GM11168 (cell line): ENCODE results near the gene COG8.

Experiments
- in situ Hi-C: fragments of 300-500 bp; cut with MboI; formaldehyde crosslinking; loops from one replicate; pipeline ENCODE4 v1.12.0; 2022; ENCODE audit warnings: low sequenced_read_pairs; ENCODE audit not compliant: unreplicated experiment

COG8 gene

DNA sequence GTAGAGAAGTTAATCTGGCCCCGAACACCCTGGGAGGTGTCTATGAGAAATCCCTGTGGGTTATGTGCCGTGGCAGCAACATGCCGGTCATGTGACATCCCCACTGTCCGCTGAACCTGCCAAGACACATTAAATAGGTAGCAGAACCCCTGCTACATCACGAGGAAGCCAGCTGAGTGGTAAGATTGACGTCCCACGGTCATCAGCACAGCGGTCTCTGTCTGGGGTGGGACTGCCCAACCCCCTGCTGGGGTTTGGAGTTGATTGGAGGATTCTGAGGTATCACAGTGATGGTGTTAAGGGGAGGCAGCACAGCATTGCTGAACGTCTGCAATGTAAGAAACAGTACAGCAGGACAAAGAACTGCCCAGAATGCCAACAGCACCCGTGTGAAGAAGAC lies 10.2 kb upstream of the COG8 start:
- in situ Hi-C loops, result no loop called here

DNA sequence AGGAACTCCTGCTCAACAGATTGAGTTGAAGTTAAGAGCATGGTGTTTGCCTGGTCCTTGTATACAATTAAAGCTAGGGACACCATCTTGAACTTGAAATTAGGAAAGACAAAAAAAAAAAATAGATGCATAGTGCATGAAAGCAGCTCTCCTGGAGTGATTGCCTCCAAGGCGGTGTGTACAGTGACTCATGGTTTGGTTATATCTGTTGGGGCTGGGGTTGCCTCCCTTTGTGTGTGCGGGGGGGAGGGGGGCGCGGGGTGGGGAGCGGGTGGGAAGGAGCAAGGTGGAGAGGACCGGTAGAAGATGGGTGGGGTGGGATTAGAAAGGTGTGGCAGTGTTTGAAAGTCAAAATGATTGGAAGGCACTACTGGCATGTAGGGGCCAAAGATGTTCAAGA lies 8.9 kb upstream of the COG8 start:
- in situ Hi-C loops, result no loop called here

DNA sequence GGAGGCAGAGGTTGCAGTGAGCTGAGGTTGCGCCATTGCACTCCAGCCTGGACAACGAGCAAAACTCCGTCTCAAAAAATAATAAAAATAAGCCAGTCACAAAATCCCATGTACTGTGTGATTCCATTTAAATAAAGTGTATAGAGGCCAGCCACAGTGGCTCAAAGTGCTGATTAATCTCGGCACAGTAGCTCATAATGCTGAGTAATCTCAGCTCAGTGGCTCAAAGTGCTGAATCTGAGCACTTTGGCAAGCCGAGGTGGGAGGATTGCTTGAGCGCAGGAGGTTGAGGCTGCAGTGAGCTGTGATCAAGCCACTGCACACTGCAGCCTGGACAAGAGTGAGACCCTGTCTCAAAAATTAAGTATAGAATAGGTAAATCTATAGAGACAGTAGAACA lies 7.3 kb upstream of the COG8 start:
- in situ Hi-C loops, result no loop called here

DNA sequence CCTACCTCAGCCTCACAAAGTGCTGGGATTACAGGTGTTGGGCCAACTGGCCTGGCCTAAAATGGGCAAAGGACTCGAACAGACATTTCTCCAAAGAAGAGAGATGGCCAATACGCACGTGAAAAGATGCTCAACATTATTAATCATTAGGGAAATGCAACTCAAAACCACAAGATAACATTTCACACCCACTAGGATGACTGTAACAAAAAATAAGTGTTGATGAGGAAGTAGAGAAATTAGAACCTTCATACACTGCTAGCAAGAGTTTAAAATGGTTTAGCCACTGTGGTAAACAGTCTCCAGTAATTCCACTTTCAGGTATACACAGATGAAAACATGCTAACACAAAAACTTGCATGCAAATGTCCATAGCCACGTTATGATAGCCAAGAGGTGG lies 6.6 kb upstream of the COG8 start:
- in situ Hi-C loops, result no loop called here

DNA sequence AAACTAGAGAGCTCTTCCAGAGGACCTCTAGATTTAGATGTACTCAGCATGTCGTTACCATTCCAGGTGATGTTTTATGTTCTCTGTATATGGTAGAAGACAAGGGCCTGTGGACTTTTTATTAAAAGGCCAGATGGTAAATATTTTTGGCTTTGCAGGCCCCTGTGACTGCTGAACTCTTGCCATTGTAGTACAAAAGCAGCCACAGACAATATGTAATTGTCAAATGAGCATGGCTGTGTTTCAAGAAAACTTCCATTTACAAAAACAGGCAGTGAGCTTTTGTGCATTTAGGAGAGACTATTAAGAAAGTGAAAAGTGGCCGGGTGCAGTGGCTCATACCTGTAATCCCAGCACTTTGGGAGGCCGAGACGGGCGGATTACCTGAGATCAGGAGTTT lies 4.8 kb upstream of the COG8 start:
- in situ Hi-C loops, result no loop called here

DNA sequence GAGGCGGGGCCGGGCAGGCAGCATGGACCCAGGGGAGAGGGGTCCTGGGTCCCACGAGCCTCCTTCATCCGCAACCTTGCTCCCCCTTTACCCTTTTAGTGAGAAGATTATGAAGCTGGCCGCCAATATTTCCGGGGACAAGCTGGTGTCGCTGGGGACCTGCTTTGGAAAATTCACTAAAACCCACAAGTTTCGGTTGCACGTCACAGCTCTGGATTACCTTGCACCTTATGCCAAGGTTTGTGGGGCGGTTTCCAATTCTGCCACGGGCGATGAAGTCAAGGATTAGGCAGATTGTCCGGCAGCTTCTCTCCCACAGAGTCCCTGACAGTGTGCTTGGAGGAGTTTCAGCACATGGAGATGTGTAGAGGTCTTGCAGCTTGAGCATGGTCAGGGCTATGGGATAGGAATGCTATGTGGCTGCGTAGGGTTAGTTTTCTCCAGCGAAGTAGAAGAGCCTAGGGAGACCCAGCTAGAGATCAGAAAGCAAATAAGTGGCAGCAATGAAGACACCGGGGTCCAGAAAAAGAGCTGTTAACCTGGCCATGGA lies 806 bp upstream of the COG8 start:
- in situ Hi-C loops, result no loop called here

DNA sequence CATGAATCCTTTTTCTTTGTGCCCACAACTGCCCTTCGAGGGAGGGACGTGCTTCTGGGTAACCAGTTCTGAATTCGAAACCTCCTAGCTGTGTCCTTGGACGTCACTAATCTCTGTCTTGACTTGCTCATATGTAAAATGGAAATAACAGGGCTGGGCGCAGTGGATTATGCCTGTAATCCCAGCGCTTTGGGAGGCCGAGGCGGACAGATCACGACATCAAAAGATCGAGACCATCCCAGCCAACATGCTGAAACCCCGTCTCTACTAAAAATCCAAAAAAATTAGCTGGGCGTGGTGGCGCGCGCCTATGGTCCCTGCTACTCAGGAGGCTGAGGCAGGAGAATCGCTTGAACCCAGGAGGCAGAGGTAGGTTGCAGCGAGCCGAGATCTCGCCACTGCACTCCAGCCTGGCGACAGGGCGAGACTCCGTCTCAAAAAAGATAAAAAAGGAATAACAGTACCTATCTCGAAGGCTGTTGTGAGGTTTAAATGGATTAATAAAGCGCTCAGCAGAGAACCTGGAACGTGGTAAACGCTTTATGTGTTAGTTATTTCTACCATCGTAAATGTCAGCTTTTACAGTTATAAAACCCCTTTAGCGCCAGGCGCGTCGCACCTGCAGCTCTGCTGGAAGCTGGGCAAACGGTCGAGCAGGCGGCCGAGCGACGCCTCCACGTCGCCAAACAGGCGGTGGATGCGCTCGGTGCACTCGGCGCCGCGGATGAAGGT lies 641 bp downstream of the COG8 start:
- in situ Hi-C loops, result no loop called here

DNA sequence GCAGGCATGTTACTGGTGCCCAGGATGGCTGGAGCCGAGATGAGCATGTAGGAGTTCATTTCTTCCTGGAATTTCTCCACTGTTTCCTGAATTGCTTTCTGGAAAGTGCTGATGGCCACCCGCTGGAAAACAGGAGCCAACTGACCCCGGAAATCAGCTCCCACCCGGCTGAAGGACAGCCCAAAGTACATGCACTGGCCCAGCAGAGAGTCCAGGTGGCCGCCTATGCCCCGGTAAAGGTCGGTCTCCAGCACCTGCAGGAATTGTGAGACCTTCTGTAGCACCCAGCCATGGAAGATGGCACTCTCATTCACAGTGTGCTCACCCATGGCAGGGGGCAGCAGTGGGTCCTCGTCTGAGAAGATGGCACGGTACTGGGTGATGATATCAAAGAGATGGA lies 4.7 kb downstream of the COG8 start:
- in situ Hi-C loops, result no loop called here

DNA sequence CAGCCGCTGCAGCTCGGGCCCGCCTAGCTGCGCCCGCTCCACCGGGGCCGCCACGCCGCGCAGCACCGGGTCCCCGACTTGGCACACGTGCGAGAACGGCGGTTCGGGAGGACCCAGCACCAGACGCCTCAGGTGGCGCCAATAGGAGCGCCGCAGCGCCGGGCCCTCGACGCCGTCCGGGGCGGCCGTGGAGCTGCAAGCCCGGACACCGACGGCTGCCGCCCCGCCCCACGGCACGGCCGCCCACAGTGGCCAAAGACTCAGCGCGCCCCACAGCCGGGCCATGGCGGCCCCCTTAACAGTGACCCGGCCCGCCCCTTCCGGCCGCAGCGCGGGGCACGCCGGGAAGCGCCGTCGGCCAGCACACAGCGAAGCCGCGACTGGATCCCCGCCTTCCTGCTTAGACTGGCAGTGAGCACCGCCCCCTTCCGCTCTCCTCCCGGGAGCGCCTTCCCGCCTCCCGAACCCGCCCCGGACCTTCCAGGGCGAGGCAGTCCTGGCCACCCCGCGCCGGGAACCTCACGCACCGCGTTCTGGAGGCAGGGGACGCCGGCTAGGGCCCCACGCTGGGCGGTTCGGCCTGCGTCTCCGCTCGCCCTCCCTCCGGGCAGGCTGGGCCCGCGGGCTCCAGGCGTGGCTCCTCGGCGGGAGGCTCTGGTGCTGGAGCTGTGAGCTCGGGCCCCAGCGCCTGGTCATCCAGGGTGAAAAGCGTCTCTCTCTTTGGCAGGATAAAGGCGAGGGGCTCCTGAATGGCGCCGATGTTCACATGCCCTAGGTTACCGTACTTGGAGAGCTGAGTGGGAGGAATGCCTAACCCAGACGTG lies 8.9 kb downstream of the COG8 start, which contains the start of gene PDF:
PDF (minus strand) TSS at position 303 of the 824 bp plus-strand sequence; CDS start at position 285, 18 bp downstream.
- in situ Hi-C loops, result no loop called here

DNA sequence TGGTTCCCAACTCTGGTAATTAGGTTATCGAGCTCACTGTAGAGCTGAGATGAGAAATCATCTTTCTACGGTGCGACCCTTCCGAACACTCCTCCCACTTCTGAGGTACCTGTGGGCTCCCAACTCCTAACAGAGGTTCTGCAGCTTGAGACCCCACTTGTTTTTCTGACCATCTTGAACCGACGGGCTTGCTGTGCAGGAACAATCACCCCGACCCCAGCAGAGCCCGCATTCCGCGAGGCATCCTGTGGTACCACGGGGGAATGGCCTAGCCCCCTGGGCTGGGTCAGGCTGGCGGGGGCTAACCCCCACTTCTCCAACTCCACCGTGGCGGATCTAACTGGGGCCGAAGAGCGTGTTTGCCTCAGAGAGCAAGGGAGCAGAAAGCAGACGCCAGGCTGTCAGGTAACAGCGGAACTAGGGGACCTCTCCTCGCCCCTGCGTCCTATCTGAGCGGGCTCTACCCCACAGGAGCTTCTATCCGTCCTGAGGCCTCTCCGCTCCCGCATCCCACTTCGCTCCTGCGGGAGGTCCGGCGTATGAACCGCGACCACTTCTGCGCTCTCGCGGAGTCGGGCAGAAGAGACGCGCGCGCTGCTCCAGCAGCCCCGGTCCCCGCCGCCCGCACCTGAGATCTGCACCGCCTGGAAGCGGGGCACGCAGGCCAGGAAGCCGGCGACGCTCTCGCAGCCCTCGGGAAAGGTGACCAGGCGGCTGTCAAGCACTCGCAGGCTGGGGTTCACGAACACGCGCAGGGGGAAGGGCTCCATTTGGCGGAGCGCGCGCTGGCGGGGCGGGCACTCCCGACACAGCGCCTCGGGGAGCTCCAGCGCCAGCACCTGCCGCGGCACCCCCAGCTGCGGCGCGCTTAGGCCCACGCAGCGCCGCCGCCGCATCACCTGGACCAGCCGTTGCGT lies 9.7 kb downstream of the COG8 start:
- in situ Hi-C loops, result no loop called here

DNA sequence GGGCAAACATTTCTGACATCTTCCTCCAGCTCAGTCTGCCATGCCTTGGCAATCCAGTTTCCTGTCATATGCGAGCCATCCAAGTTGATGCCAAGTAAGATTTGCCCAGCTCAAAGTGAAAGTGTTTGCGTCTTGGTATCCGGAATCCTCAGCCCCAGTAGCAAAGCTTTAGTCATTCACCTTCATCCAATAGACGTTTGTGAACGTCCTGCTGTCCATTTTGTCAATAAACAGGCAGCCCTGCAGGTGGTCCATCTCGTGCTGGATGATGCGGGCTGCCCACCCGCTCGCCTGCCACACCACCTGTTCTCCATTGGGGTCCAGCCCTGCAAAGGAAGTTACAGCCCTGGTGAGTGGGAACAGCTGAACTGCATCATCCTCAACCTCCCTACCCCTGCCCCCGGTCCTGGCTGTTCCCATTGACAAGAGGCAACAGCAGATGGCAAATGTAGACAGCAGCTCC lies 10.5 kb downstream of the COG8 start:
- in situ Hi-C loops, result no loop called here

DNA sequence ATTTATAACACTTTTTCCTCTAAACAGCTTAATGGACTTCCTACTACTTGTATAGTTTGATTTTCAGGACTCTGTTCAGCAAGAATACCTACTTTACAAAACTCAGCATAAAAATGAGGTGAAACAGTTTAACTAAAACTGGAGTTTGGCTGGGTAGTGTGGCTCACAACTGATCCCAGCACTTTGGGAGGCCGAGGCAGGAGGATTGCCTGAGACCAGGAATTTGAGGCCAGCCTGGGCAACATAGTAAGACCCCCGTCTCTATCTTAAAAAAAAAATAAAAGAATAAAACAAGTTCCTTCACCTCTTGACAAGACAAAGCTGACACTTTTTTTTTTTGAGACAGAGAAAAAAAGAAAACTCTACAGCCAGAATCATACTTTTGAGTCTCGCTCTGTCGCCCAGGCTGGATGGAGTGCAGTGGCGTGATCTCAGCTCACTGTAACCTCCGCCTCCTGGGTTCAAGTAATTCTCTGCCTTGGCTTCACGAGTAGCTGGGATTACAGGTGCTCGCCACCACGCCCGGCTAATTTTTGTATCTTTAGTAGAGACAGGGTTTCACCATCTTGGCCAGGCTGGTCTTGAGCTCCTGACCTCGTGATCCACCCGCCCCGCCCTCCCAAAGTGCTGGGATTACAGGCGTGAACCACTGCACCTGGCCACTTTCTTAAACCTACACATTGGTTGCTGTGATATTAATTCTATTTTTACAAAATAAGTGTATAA lies 11.6 kb downstream of the COG8 start:
- in situ Hi-C loops, result no loop called here

DNA sequence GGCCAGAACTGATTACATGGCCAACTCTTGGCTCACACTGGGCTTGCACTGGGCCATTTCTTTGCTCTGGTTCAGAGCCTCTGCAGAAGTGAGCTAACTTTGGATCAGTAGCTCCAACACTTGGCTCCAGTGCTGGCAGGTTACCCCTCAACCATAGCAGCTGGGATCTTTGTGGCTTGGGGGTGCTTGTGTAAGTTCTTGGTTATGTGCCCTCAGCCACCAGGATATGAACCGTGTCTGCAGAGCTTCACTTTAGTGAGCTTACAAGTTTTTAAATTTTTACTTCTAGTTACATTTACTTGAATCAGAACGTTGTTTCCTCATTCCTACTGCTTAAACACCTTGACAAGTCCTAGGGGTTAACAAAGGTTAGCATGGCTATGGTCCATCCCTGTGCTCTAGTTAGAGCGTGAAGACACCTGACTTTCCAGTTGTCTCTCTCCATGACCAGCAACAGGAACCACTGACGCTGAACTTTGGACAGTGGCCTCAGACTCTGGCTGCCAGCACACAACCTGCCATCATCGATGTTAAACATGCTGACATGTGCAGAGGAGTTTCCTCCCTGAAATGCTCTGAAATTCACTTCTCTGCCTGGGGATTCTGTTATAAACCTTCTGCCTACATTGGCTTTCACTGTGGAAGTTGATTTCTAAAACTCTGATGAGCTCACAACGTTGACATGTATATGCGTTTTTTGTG lies 13.0 kb downstream of the COG8 start:
- in situ Hi-C loops, result no loop called here

DNA sequence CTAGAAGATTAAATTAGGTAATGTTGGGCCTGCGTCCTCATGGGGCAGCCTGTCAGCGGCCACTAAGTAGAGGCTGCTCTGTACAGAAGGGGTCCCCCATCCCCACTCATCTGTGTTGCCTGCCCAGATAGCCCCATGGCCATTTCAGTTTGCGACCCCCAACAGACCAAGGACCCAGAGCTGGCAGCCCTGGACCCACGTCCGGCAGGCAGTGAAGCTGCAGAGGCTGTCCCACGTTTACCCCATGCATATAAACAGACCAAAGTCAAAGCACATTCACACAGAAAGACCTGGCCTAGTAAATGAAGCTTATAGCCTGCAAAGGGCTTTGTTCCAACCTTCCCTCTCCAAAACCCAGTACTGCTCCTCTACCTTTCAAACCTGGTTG lies 13.6 kb downstream of the COG8 start:
- in situ Hi-C loops, result no loop called here

DNA sequence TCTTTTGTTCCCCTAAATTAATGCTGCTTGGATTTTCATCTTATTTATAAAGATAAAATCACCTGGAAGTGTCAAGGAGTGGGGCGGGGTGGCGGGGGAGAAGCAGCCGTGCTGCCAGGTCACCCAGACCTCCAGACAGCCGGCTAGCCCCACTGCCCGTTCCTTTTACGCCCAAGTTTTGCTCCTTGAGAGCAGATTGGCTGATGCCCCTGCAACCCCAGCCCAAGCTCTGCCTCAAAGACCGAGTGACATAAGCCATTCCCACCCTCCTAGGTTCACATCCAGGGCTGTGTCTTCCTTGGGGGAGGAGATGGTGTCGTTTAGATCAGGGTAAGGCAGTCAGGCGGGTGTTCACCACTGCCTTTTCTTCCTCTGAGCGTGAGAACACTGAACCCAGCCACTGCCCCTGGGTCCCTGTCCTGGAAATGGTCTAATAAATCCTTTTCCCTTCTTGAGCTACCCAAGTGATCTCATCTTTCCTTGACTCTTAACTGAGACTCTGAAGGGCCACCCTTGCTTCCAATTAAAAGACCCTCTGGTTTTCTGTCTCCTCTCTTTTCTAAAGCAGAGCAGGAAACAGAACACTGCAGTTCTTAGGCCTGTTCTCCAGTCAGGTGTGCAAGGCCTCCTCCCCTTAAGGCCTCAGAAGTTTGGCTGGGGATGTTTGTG lies 14.6 kb downstream of the COG8 start:
- in situ Hi-C loops, result no loop called here

DNA sequence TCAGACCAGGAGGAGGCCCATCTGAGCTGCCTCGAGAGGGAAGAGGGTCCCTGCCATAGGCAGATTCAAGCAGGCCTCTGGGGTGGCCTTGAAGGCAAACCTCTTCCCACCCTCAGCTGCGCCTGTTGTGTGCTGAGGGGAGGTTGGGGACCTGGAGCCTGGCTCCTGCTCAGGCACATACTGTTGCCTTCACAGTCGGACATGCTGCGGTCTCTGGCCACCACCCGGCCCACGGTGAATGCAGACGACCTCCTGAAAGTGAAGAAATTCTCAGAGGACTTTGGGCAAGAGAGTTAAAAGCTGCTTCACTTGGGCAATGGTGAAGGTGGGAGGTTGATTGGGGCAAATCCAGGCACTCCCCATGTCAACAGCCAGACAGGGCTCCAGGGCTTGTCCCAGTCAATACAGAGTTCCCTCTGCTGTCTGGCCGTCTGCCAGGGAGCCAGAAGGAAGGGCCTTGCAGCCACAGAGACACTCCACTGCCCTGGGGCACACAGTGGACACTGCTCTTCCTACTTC lies 15.3 kb downstream of the COG8 start:
- in situ Hi-C loops, result no loop called here

DNA sequence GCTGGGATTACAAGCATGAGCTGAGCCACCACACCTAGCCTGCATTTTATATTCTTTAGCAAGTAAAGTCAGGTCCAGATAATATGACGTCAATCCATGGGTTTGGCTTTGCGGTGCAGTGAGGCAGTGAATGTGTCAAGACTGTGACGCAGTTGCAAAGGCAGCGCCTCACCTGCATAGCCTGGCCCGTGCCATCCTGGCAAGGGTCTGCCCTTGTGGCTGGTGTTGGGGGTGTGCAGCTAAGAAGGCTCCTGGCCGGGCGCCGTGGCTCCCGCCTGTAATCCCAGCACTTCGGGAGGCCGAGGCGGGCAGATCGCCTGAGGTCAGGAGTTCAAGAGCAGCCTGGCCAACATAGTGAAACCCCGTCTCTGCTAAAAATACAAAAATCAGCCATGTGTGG lies 15.9 kb downstream of the COG8 start:
- in situ Hi-C loops, result no loop called here

DNA sequence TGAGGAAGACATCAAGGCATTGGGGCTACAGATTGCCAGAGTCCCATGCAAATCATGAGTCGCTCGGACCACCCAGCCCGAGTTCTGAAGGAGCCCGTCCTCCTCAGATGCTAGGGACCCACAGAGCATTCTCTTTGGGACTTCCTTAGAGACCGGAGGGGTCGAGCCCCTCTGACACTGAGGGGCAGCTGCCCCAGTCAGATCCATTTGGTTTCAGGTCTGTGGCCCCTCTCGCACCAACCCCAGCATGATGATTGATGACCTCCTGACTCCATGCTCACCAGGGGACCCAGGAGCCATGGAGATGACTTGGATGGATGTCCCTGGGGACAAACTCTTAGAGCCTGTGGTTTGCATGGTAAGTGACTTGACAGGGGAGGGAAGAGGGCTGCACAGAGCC lies 17.0 kb downstream of the COG8 start:
- in situ Hi-C loops, result no loop called here
